ENCODE measurements around the gene ABCG2. TPM values are rescaled to one million over a fixed set of nuclear protein-coding genes. Genes with fewer than 3 reads are reported as not detected.

The ABCG2 gene
- total and polyA plus RNA-seq, 2 of the 8 experiments (the other 6 are each of a cell fraction or from before 2014, with no cell fraction given): 2.4 to 4.6 TPM

GRCh38 chr4:88110826-88111225 lies 47.6 kb downstream of the ABCG2 start:
- no peak overlapping the region for H2AK5ac ChIP-seq (ENCODE audit: low read depth, low read length)
- FAIRE-seq (no peak), DNase-seq (ENCODE audit: low read depth in 1 of 2, low spot score in 2 of 2) (no peak)
- no peaks in the 10 kb centered on the region for H3K23me2 ChIP-seq (ENCODE audit: low read depth, low read length)
- POLR2A ChIA-PET (ENCODE audit: partially characterized antibody): interaction anchor here (0.8 kb wide), 1 partner anchor 100 kb away, joined by 3 read pairs; no protein-coding TSS in a partner anchor
- no peak overlapping the region for H2BK20ac ChIP-seq (ENCODE audit: low read length)
- H3K4ac ChIP-seq (replicated peaks; ENCODE audit: insufficient read length, low read depth, low read length): no peak overlapping the region
- no peak overlapping the region for H3K9ac ChIP-seq (replicated peaks in 1 of 4; ENCODE audit: extremely low read depth in 1 of 4, low read depth in 3 of 4, low read length in 3 of 4)
- H3K27ac ChIP-seq (ENCODE audit: low read depth, low read length): no peak overlapping the region
- H2BK12ac ChIP-seq (ENCODE audit: low read depth, low read length): no peak overlapping the region
- no peak overlapping the region for H3K56ac ChIP-seq (replicated peaks; ENCODE audit: insufficient read length, low read depth, low read length)
- H4K20me1 ChIP-seq (replicated peaks in 1 of 2; ENCODE audit: control insufficient read depth in 1 of 2, insufficient read depth in 2 of 2, low read length in 2 of 2): no peaks in the 10 kb centered on the region
- H3K14ac ChIP-seq (ENCODE audit: insufficient read length): no peak overlapping the region
- no peak overlapping the region for H2BK120ac ChIP-seq (replicated peaks; ENCODE audit: low read depth, low read length)
- no peak overlapping the region for H4K91ac ChIP-seq (replicated peaks; ENCODE audit: insufficient read length, low read length)
- H3K4me1 ChIP-seq (replicated peaks in 1 of 4; ENCODE audit: control insufficient read depth in 3 of 4, insufficient read depth in 4 of 4, low read length in 3 of 4): no peaks in the 10 kb centered on the region
- no peak overlapping the region for H4K8ac ChIP-seq (ENCODE audit: extremely low read depth, insufficient read depth, low read length)
- no peak overlapping the region for H4K5ac ChIP-seq (ENCODE audit: insufficient read length, low read depth, low read length)
- H3K18ac ChIP-seq (ENCODE audit: extremely low read depth, low read length): no peak overlapping the region
- no peak overlapping the region for H2AFZ ChIP-seq (ENCODE audit: low read length)
- H3K9me3 ChIP-seq (ENCODE audit: insufficient read depth in 2 of 2, low read depth in 1 of 2, low read length in 1 of 2): no peaks in the 10 kb centered on the region
- no peak overlapping the region for H2BK15ac ChIP-seq (ENCODE audit: low read length)
- CTCF ChIA-PET (ENCODE audit: partially characterized antibody): interaction anchor here (0.7 to 2.2 kb wide), 4 partner anchors 10 to 262 kb away, joined by 3 to 7 read pairs (median 3); no protein-coding TSS in a partner anchor
- H3K36me3 ChIP-seq (ENCODE audit: control insufficient read depth in 2 of 4, insufficient read depth in 4 of 4, low read length in 3 of 4): no peaks in the 10 kb centered on the region
- H2BK5ac ChIP-seq (ENCODE audit: low read depth, low read length): no peak overlapping the region
- H3K4me2 ChIP-seq (ENCODE audit: insufficient read depth in 1 of 2, low read depth in 2 of 2, low read length in 2 of 2): no peak overlapping the region
- 74% methylated on average over 2 of the region's 2 CpGs; no CpG with 5 or more reads in 1 of the 2 experiments for WGBS, 2 experiments (ENCODE audit: extremely low coverage in 1 of 2, insufficient coverage in 1 of 2, insufficient read length in 1 of 2, insufficient replicate concordance in 2 of 2, low coverage in 1 of 2, low lambda C conversion rate in 2 of 2, missing lambda C conversion rate in 1 of 2)
- no peak overlapping the region for H3K4me3 ChIP-seq (ENCODE audit: extremely low read depth in 1 of 4, insufficient read depth in 2 of 4, low read depth in 3 of 4, low read length in 4 of 4)
- H3K23ac ChIP-seq (ENCODE audit: insufficient read length): no peak overlapping the region
- no peaks in the 10 kb centered on the region for H3K79me2 ChIP-seq (ENCODE audit: control insufficient read depth in 1 of 2, insufficient read depth in 2 of 2, low read length in 2 of 2)
- H3K27me3 ChIP-seq (replicated peaks in 1 of 4; ENCODE audit: control insufficient read depth in 3 of 4, extremely low read depth in 1 of 4, insufficient read depth in 3 of 4, low read length in 3 of 4): no peaks in the 10 kb centered on the region
- TF ChIP-seq POLR2AphosphoS5 (IDR thresholded peaks at IDR 0.05; ENCODE audit: low read depth, low read length) (no peak), RXRA (IDR thresholded peaks at IDR 0.05; ENCODE audit: insufficient read depth, low read depth, low read length) (no peak), TEAD4 (IDR thresholded peaks at IDR 0.05; ENCODE audit: low read depth, low read length) (peak; percentile 21; the same call in 1 of the 2 replicates)
- H3K79me1 ChIP-seq (ENCODE audit: low read depth, low read length): no peaks in the 10 kb centered on the region
